Progenitor cell of endocrine pancreas (in vitro differentiated cells): ENCODE measurements around the gene BACH2. TPM values are rescaled to one million over a fixed set of nuclear protein-coding genes. Genes with fewer than 3 reads are reported as not detected.

Source experiments
- DNase-seq: peaks from one replicate; pipeline ENCODE4 v3.0.0; 2021; ENCODE audit warnings: low spot score; ENCODE audit not compliant: unreplicated experiment
- H3K27ac Mint-ChIP-seq: 2 replicates; pipeline ENCODE4 v1.8.0; 2021; ENCODE audit warnings: mild to moderate bottlenecking, moderate library complexity, mixed read lengths
- H3K27me3 Mint-ChIP-seq: 2 replicates; pipeline ENCODE4 v1.8.0; 2021; ENCODE audit warnings: mixed read lengths
- H3K36me3 Mint-ChIP-seq: 2 replicates; pipeline ENCODE4 v1.8.0; 2022; ENCODE audit warnings: mixed read lengths; ENCODE audit not compliant: insufficient read depth
- H3K4me1 Mint-ChIP-seq: 2 replicates; pipeline ENCODE4 v1.8.0; 2021; ENCODE audit warnings: low read depth, mixed read lengths
- H3K4me3 Mint-ChIP-seq: 2 replicates; pipeline ENCODE4 v1.8.0; 2021; ENCODE audit warnings: low read depth, mild to moderate bottlenecking, moderate library complexity, mixed read lengths
- H3K9me3 Mint-ChIP-seq: 2 replicates; pipeline ENCODE4 v1.8.0; 2021; ENCODE audit warnings: low read depth, mixed read lengths
- total RNA-seq: library from RNA; stranded (reverse); gene quantifications from 2 replicates; pipeline ENCODE4 v1.2.1, GENCODE V29; 2021
- TF ChIP-seq, protein P1 (sequence below): fragments of 200-600 bp; sonication (generic); IDR thresholded peaks from one replicate; pipeline ENCODE4 v1.5.0; 2021; ENCODE audit warnings: antibody characterized with exemption, mild to moderate bottlenecking; ENCODE audit not compliant: unreplicated experiment

BACH2 gene
- total RNA-seq, 1 donor from 2014 or later, result 11.2 TPM

DNA sequence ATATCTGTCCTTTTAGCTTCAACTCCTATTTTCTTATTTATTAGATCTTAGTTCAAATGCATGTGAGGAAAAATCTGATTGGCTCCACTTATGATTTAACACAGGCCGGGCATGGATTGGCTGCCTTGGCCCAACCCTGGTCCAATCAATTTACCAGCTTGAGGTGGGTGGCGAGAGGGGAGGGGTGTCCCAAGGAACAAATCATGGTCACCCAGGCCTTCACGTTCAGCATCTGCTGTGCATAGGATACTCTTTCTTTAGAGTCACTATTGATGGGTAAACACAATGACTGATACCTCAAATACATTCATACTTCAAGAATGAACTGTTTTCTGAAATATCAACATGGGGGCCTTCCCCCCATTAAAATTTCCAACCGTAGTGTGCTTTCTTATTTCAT lies 14.9 kb upstream of the BACH2 start:
- Mint-ChIP-seq H3K4me3 (no peak overlapping the region), H3K4me1 (no peaks in the 10 kb centered on the region), H3K36me3 (no peaks in the 10 kb centered on the region), H3K9me3 (no peaks in the 10 kb centered on the region), H3K27me3 (peaks cover 8% of the 10 kb centered on the region), H3K27ac (no peak overlapping the region)
- no peak for DNase-seq
- TF ChIP-seq, protein P1, sequence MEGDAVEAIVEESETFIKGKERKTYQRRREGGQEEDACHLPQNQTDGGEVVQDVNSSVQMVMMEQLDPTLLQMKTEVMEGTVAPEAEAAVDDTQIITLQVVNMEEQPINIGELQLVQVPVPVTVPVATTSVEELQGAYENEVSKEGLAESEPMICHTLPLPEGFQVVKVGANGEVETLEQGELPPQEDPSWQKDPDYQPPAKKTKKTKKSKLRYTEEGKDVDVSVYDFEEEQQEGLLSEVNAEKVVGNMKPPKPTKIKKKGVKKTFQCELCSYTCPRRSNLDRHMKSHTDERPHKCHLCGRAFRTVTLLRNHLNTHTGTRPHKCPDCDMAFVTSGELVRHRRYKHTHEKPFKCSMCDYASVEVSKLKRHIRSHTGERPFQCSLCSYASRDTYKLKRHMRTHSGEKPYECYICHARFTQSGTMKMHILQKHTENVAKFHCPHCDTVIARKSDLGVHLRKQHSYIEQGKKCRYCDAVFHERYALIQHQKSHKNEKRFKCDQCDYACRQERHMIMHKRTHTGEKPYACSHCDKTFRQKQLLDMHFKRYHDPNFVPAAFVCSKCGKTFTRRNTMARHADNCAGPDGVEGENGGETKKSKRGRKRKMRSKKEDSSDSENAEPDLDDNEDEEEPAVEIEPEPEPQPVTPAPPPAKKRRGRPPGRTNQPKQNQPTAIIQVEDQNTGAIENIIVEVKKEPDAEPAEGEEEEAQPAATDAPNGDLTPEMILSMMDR, result no peak

DNA sequence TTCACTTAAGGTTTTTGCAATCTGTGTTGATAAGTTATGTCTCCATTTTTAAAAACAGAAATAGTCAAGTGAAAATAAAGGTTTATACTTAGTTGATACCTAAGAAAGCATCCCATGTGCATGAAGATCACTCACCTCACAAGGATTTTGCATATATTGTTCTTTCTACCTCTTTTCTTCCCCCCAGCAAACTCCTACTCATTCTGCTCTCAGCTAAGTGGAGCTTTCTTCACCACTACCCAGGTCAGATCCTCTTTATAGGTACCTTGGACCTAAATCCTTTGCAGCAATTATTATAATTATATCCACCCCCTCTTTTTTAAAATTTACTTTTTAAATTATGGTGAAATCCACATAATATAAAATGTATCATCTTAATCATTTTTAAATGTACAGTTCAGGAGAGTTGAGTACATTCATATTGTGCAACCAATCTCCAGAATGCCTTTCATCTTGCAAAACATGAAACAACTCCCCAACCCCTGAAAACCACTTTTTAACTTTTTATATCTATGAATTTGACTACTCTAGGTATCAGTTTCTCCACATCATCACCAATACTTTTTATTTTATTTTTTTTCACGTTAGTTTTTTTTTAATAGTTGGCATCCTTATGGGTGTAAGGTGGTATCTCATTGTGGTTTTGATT lies 9.3 kb upstream of the BACH2 start:
- DNase-seq, result no peak
- peaks cover 22% of the 10 kb centered on the region for H3K27me3 Mint-ChIP-seq
- TF ChIP-seq, protein P1, result no peak
- H3K27ac Mint-ChIP-seq, result no peak overlapping the region
- no peaks in the 10 kb centered on the region for H3K9me3 Mint-ChIP-seq
- no peaks in the 10 kb centered on the region for H3K36me3 Mint-ChIP-seq
- no peak overlapping the region for H3K4me3 Mint-ChIP-seq
- peaks cover 2% of the 10 kb centered on the region for H3K4me1 Mint-ChIP-seq

DNA sequence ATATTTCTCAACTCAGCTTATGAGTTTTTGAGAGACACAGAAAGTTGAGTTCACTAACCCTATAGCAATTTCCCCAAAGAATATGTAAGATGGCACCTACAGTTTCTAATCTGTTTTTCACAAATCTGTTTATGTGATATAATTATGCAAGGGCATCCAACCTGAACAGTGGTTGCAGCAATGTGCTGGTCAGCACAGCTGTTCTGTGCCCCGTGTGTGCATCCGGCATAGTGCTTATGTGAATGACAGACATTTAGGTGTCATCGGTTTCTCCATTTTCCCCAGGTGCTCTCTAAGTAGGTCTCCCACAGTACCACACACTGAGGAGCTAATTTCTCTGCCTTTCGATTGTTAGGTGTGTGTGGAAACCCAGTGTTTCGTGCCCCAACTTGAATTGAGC lies 7.7 kb upstream of the BACH2 start:
- no peak overlapping the region for H3K27ac Mint-ChIP-seq
- no peak for DNase-seq
- H3K9me3 Mint-ChIP-seq, result no peaks in the 10 kb centered on the region
- no peaks in the 10 kb centered on the region for H3K36me3 Mint-ChIP-seq
- peaks cover 33% of the 10 kb centered on the region for H3K27me3 Mint-ChIP-seq
- no peak overlapping the region for H3K4me3 Mint-ChIP-seq
- TF ChIP-seq, protein P1, result no peak
- peaks cover 2% of the 10 kb centered on the region for H3K4me1 Mint-ChIP-seq

DNA sequence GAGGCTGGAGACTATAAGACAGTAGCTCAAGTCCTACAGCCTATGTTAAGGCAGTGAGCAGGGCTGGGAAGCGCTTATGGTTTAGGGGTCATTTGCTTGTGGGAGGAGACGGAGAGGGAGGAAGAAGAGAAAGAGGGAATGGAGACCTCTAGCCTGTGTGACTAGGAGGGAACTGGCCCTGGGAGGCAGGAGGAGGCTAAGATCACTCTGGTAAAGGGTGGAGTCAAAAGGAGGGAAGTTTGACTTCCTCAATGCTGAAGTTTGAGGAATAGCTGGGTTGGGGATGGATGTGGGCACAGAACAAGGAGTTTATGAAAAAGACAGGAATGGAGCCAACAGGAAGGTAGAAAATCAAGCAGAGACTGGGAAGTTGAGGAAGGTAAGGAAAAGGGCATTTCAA lies 6.4 kb upstream of the BACH2 start:
- no peaks in the 10 kb centered on the region for H3K36me3 Mint-ChIP-seq
- TF ChIP-seq, protein P1, result no peak
- no peak overlapping the region for H3K4me3 Mint-ChIP-seq
- peaks cover 2% of the 10 kb centered on the region for H3K4me1 Mint-ChIP-seq
- DNase-seq, result no peak
- peaks cover 40% of the 10 kb centered on the region for H3K27me3 Mint-ChIP-seq
- H3K9me3 Mint-ChIP-seq, result no peaks in the 10 kb centered on the region
- H3K27ac Mint-ChIP-seq, result no peak overlapping the region

DNA sequence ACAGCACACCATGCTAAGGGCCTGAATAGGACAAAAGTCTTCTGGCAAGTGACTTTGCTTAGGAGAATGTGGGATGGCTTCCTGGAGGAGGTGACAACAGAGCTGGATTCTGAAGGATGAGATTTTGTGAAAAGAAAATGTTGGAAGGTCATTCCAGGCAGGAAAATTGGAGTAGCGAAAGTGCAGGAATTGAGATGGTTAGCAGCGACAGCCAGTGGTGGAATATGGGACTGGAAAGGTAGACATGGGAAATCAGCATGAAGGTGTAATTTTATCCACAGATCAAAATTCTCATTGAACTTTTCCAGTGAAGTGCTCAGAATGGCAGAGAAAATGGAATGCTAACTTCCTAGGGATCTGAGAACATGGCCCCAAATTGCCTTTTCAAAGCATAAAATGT lies 5.7 kb upstream of the BACH2 start:
- Mint-ChIP-seq H3K27ac (no peak overlapping the region), H3K36me3 (no peaks in the 10 kb centered on the region), H3K4me3 (no peak overlapping the region), H3K4me1 (peaks cover 2% of the 10 kb centered on the region), H3K27me3 (peaks cover 40% of the 10 kb centered on the region), H3K9me3 (no peaks in the 10 kb centered on the region)
- TF ChIP-seq, protein P1, result no peak
- DNase-seq, result no peak
